Astrocyte (in vitro differentiated cells and primary cell): Measurements from ENCODE around the gene KCNMA1.

Experiments
- EZH2 ChIP-seq: IDR thresholded peaks from 2 replicates; pipeline ENCODE4 v1.6.1; 2012; ENCODE audit warnings: mild to moderate bottlenecking, low read length, inconsistent platforms; ENCODE audit not compliant: insufficient read depth
- TF ChIP-seq, protein P1 (sequence below): IDR thresholded peaks from 2 replicates; pipeline ENCODE4 v1.5.1; 2011; ENCODE audit warnings: low read depth, mild to moderate bottlenecking, inconsistent platforms, low read length, moderate library complexity; ENCODE audit not compliant: insufficient read depth

DNA sequence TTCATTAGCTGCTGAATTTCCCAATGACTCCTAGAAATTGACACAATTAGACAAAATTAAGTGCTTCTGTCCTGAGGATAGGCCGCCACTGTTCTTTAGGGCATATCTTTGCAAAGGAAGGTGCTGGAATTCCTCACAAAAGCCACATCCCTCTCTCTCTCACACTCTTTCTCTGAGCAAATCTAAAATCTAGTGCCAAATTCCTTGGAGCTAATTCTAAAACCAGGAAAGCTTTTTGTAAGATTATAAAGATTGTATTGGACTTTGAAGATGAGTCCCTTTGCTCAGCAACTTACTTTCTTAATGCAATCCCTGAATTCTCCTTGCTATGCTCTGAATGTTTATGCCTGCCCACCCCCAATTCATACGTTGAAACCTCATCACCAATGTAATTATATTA lies 288.9 kb downstream of the KCNMA1 start:
- TF ChIP-seq, protein P1, sequence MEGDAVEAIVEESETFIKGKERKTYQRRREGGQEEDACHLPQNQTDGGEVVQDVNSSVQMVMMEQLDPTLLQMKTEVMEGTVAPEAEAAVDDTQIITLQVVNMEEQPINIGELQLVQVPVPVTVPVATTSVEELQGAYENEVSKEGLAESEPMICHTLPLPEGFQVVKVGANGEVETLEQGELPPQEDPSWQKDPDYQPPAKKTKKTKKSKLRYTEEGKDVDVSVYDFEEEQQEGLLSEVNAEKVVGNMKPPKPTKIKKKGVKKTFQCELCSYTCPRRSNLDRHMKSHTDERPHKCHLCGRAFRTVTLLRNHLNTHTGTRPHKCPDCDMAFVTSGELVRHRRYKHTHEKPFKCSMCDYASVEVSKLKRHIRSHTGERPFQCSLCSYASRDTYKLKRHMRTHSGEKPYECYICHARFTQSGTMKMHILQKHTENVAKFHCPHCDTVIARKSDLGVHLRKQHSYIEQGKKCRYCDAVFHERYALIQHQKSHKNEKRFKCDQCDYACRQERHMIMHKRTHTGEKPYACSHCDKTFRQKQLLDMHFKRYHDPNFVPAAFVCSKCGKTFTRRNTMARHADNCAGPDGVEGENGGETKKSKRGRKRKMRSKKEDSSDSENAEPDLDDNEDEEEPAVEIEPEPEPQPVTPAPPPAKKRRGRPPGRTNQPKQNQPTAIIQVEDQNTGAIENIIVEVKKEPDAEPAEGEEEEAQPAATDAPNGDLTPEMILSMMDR, result no peak
- TF ChIP-seq EZH2, result no peak
